Body of pancreas (tissue), 4 donors: ENCODE measurements around the gene NOLC1.

Experiments
- CTCF ChIP-seq, 7 experiments: fragments of 450-650 bp in 4 of 7; fragments of 200-600 bp in 3 of 7; sonication (generic) in 3 of 7; IDR thresholded peaks; one replicate each; pipeline ENCODE4 v1.5.1; 2016 to 2019; ENCODE audit warnings: antibody characterized with exemption in 7 of 7
- POLR2A ChIP-seq, 3 donors: fragments of 450-650 bp; IDR thresholded peaks; one replicate each; pipeline ENCODE4 v1.6.1; 2016; ENCODE audit warnings: antibody characterized with exemption in 3 of 3, mild to moderate bottlenecking in 2 of 3

GRCh38 chr10:102211615-102212299, 59.6 kb downstream of the NOLC1 start:
- TF ChIP-seq CTCF (IDR thresholded peaks at IDR 0.05) (no peak), POLR2A (IDR thresholded peaks at IDR 0.05) (no peak)
